OCI-M2 (cell line): Measurements from ENCODE around the gene DHRS7B.
"Not testable (repeated sequence)": the region's sequence is repeated elsewhere in the genome, so short reads cannot be mapped to it uniquely, and the experiment has no call there.

ENCODE experiments used
- DNase-seq: peaks from one replicate; lab custom pipeline; 2025; ENCODE audit not compliant: unreplicated experiment; lab: John Stamatoyannopoulos, UW

The DHRS7B gene

DNA sequence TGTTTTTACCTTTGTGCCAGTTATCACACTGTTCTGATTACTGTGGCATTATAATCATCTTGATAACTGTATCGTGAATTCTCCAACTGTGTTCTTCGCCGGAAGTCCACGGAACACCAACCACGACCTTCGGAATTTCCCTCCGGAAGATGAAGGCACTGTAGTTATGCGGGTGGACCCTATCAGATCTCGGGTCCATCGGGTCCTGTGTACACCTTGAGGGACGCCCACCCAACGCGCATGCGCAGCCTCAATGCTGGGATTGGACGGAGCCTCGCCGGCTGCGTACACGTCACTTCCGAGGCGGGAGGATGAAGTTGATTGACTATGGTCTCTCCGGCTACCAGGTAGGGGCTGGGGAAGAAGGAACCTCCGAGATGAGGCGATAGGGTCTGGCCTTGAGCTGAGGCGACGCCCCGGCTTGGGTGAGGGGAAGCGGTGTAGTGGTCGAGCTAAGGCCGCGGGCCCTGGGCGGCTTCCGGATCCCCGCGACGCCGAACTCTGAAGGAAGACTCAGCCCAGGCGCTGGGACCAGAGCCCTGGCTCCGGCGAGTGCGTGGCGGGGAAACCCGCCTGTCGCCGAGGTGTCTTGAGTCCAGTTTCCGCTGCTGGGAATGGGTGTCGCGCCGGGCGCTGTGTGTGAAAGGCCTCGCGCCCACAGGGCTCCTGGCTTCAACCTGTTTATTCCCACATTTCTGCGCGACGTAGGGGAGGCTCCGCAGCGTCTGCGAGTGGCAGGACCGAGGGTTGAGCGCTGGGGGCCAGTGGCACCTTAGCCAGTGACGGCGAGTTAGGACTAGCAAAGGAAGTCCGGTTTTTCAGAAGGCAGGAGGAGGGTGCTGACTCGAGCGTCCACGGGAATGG, at the start of gene DHRS7B:
DHRS7B (plus strand) TSS at position 320 of the 864 bp plus-strand sequence; CDS start at position 328, 8 bp downstream.
- peak; percentile 67 for DNase-seq

DNA sequence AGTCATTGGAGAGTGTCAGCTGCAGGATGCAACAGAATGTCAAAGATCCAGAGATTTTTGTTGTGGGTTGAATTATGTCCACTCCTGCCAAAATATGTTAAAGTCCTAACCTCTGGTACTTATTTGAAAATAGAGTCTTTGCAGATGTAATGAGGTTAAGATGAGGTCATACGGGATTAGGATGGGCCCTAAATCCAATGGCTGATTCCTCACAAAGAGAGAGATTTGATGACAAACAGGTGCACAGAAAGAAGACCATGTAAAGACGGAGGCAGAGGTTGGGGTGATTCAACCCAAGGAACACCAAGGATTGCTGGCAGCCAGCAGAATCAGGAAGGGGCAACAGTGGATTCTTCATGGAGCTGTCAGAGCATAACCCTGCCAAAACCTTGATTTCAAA, 49.5 kb upstream of the DHRS7B start:
- no peak for DNase-seq

- no peak for DNase-seq
Observed at GRCh38 chr17:21078016-21078780, 48.6 kb upstream of the DHRS7B start.

GRCh38 chr17:21079196-21079595, 47.6 kb upstream of the DHRS7B start:
- DNase-seq: no peak

DNA sequence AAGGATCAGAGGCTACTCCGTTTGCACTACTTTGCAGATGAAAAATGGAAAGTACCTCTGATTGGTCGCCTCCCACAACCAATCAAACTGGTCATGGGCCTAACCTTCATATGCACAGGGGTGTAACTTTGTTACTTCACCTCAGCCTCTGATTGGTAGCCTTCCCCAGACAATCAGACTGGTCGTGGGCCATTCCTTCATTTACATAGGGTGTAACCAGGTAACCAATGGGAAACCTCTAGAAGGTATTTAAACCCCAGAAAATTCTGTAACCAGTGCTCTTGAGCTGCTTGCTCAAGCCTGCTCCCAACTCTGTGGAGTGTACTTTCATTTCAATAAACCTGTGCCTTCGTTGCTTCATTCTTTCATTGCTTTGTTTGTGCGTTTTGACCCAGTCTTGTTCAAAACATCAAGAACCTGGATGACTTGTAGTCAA, 44.7 kb upstream of the DHRS7B start:
- no peak for DNase-seq

- DNase-seq: not testable (repeated sequence)
Observed at GRCh38 chr17:21085280-21085679, 41.5 kb upstream of the DHRS7B start.

GRCh38 chr17:21085707-21086106, 41.1 kb upstream of the DHRS7B start:
- DNase-seq: no peak

- DNase-seq: no peak
Observed at GRCh38 chr17:21089145-21089544, 37.6 kb upstream of the DHRS7B start.

DNA sequence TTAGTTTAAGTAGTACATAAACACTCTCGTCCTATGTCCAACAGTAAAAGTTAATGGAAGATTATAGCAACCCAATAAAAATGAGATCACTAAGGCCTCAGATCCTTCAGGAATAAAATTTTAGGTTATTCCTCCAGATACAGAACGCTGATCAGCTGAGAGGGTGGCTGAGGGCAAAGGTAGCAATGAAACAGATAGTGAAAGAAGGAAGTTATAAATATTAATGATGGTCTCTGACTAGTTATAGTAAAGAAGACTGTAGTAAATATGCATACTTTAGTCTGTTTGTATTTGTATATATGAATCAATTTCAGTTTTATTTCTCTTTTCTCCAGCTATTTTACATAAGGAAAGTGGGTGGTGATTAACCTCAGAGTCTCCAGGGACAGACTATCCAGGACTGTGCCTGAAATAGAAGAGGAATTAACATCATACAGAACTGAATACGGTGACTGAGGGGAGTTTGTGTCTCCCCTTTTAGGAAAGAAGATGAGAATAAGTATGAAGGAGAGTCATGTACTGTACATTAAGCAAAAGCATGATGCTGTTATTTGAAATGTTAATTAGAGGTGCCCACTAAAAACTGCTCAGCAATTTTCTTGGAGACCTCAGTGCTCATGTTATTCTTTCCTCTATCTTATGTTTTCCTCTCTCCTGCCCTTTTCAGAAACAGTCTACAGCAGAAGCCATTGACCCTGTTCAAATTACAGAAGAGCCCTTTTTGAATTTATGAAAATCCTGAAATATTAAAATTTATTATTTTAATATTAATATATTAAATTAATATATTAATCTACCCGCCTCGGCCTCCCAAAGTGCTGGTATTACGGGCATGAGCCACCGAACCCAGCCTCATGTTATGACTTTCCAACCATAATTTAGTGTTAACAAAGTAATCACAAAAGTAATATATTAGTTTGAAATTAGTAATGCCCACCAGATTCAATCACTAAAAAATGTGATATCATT, 36.5 kb upstream of the DHRS7B start:
- DNase-seq: no peak

GRCh38 chr17:21090902-21091618, 35.7 kb upstream of the DHRS7B start:
- DNase-seq: no peak

- DNase-seq: no peak
Observed at GRCh38 chr17:21094298-21094704, 32.5 kb upstream of the DHRS7B start.

- DNase-seq: no peak
Observed at GRCh38 chr17:21095735-21096134, 31.0 kb upstream of the DHRS7B start.

GRCh38 chr17:21096874-21097273, 29.9 kb upstream of the DHRS7B start:
- no peak for DNase-seq

DNA sequence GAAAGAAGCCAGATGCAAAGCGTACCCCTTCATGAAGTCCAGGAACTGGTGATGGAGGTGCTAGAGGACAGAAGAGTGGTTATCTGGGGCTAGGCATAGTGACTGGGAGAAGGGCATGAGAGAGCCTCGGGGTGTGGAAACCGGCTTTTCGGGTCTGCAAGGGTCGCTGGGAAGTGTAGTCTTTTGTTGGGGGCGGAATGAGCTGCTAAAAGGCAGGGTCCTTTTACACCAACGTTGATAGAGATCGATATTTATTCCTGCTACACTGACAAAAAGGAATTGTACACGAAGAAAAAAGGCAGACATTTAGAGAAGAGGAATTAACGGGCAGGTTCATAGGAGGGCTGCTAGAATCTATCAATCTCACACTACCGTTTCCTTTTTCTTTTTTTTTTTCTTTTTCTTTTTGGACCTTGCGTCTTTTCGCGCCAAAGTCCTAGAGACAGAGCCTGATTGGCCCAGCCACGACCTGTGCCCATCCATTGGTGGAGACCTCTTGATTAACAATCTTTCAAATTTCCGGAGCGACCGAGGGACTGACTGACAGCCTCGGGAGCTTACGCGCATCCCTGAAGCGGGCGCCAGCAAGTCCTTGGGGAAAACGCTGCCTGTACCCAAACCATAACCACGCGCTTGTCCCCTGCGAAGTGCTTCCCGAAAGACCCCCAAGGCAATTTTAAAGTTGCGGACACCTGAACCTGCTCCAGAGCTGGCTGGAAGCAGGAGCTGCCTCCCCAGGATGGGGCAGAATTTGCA, 27.7 kb upstream of the DHRS7B start:
- DNase-seq: peak; percentile 64

- DNase-seq: no peak
Observed at GRCh38 chr17:21100636-21101035, 26.1 kb upstream of the DHRS7B start.

DNA sequence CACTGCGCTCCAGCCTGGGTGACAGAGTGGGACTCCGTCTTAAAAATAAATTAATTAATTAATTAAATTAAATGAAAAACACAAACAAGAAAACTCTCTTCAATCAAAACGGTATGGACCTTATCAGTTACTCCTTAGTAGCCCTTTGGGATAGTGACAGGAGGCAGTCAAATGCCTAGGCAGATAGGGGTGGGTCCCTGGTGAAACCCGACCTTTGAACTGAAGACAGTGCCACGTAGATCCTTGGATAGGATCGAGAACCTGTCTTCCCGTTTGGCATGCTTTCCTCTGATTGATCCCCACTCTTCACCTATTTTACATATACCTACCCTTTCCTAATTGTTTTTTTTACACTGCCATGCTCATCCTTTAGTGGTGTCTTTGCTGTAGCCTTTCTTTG, 22.2 kb upstream of the DHRS7B start:
- DNase-seq: no peak

DNA sequence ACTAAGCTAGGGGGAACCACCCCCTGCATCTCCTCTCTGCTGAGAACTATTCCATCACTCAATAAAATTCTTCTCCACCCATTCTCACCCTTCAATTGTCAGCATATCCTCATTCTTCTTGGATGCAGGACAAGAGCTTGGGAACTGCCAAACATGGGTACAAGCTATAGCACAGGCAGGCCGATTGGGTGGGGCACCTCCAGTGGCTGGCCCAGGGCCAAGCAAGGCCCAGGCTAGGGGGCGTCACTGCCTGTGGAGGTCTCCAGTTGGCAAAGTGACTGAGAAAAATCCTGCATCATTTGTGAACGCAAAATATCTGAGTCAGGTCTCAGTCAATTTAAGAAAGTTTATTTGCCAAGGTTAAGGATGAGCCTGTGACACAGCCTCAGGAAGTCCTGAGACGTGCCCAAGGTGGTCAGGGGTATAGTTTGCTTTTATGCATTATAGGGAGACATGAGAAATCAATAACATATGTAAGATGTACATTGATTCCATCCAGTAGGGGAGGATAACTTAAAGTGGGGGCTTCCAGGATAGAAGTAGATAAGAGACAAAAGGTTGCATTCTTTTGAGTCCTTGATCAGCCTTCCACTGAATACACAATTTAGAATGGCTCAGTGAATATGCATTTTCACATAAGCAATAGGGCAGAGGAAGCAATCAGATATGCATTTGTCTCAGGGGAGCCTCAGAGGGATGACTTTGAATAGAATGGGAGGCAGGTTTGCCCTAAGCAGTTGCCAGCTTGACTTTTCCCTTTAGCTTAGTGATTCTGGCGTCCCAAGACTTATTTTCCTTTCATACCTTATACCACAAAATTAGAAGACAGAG, 21.5 kb upstream of the DHRS7B start:
- DNase-seq: no peak

DNA sequence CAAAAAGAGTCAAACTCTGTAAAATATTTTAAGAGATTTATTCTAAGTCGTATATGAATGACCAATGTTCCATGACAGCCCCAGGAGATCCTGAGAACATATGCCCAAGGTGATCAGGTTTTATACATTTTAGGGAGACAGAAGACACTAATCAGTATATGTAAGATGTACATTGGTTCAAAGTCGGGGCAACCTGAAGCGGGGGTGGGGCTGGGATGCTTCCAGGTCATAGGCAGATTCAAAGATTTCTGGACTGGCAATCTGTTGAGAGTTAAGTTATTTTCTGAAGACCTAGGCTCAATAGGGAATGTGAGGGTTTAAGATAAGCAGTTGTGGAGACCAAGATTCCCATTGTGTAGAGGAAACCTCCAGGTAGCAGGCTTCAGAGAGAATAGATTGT, 20.4 kb upstream of the DHRS7B start:
- DNase-seq: no peak
